Measurements from ENCODE around the gene CYB5R3.

The CYB5R3 gene

DNA sequence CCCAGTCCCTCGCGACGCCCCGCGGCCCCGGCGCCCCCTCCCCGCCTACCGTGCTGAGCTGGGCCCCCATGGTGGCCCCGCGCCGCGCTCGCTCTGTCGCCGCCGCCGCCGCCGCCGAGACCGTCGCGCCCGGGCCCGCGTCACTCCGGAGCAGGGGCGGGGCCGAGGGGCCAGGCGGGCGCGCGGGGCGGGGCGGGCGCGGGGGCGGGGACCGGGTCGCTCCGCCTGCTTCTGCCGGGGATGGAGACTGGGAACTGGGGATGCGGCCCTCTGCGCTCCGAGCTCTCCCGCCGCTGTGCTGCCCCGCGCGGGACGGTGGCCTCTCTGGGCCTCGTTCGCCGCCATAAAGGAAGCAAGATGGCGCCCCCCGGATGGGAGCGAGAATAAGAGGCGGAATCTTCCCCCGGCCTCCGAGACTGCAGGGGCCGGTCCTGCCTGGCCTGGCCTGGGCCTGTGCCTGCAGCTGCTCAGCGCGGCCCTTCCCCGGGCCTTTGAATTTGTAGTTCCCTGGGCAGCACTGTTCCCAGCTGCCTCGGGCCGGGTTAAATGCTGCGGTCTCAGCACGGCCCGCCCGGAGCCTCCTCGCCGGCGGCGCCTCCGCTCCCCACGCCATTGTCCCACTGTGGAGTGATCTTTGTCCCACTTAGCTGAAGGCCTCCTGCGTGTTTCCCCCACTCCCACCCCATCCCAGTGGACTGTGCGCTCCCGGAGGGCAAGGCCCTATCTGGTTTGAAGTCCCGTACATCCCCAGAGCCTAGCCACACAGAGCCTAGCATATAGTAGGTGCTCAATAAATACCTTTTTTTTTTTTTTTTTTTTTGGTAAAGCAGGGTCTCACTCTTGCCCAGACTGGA, at the start of gene CYB5R3:
CYB5R3 (minus strand) TSS at position 147 of the 854 bp plus-strand sequence; CDS start at position 70, 77 bp downstream.
- no peak for TF ChIP-seq CTCF (IDR thresholded peaks at IDR 0.05; ENCODE audit: unreplicated experiment in 3 of 3)

DNA sequence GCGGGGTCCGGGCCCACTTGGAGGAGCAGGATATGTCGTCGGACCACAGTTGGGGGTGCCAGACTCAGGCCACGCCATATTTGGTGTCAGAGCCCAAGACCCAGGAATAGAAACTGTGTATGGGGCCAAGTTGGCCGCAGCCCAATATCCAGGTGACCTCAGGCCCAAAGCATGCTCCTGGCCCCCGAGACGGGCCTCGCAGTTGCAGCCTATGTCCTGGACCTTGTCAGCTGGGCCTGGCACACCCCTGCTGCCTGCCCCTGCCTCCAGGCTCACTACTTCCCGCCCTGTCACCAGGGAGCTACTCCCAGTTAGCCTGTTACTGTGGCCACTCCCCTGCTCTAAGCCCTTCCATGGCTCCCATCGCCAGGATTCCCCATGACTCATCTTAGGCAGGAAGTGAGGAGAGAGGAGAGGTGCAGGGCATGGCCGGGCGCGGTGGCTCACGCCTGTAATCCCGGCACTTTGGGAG, 48.4 kb upstream of the CYB5R3 start:
- Mint-ChIP-seq H3K27ac (peak overlapping the region in 2 of 3 experiments; percentile 16 to 17), H3K4me1 (peaks cover 19% of the 10 kb centered on the region), H3K27me3 (ENCODE audit: low read depth) (peaks cover 8% of the 10 kb centered on the region), H3K36me3 (ENCODE audit: low read depth) (no peaks in the 10 kb centered on the region), H3K9me3 (no peaks in the 10 kb centered on the region), H3K4me3 (no peak overlapping the region)
- no peak for TF ChIP-seq CTCF (IDR thresholded peaks at IDR 0.05; ENCODE audit: unreplicated experiment in 3 of 3)

More for the DNA sequence above, at the start of gene CYB5R3:
- peak within 1 kb of the TSS; percentile 87 to 99 (median 96) for H3K27ac Mint-ChIP-seq
- peak within 1 kb of the TSS; percentile 87 to 99 (median 97) for H3K4me3 Mint-ChIP-seq
- H3K9me3 Mint-ChIP-seq, result no peaks in the 10 kb centered on the region
- peaks cover 2% of the 10 kb centered on the region for H3K27me3 Mint-ChIP-seq (ENCODE audit: low read depth)
- no peaks in the 10 kb centered on the region for H3K36me3 Mint-ChIP-seq (ENCODE audit: low read depth)
- H3K4me1 Mint-ChIP-seq, result peaks cover 36% of the 10 kb centered on the region

DNA sequence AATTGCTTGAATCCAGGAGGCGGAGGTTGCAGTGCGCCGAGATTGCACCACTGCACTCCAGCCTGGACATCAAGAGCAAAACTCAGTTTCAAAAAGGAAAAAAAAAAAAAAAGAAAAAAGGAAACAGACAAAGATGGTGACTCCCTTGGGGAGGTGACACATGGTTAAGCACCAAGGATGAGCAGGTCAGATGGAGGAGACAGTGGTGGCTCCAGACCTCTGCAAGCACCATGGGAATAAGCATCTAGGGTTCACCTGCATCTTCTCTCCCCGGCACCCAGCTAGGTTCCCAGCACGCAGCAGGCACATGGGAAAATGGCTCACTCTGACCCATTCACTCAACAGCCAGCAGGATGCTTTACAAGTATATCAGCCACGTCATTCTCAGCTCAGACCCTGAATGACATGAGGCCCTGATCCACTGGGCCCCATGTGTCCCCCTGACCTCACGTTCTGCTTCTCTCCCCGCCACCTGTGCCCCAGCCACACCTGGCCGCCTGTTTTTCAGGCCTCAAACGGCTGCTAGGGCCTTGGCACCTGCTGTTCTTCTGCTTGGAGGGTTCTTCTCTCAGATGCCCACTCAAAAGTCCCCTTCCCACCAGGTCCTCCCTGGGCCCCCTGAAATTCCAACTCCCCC, 47.3 kb upstream of the CYB5R3 start:
- H3K4me1 Mint-ChIP-seq, result peaks cover 19% of the 10 kb centered on the region
- no peaks in the 10 kb centered on the region for H3K9me3 Mint-ChIP-seq
- TF ChIP-seq CTCF (IDR thresholded peaks at IDR 0.05; ENCODE audit: unreplicated experiment in 3 of 3), result no peak
- no peak overlapping the region for H3K4me3 Mint-ChIP-seq
- peak overlapping the region in 1 of 3 experiments; percentile 17 for H3K27ac Mint-ChIP-seq
- H3K36me3 Mint-ChIP-seq (ENCODE audit: low read depth), result no peaks in the 10 kb centered on the region
- H3K27me3 Mint-ChIP-seq (ENCODE audit: low read depth), result peaks cover 5% of the 10 kb centered on the region

- Mint-ChIP-seq H3K4me1 (peaks cover 19% of the 10 kb centered on the region), H3K4me3 (no peak overlapping the region), H3K36me3 (ENCODE audit: low read depth) (no peaks in the 10 kb centered on the region), H3K9me3 (no peaks in the 10 kb centered on the region), H3K27ac (no peak overlapping the region), H3K27me3 (ENCODE audit: low read depth) (peaks cover 5% of the 10 kb centered on the region)
- TF ChIP-seq CTCF (IDR thresholded peaks at IDR 0.05; ENCODE audit: unreplicated experiment in 3 of 3), result no peak
Measured at GRCh38 chr22:42695294-42695693, 46.1 kb upstream of the CYB5R3 start.

- H3K27me3 Mint-ChIP-seq (ENCODE audit: low read depth), result peaks cover under 1% of the 10 kb centered on the region
- no peaks in the 10 kb centered on the region for H3K9me3 Mint-ChIP-seq
- H3K4me1 Mint-ChIP-seq, result peaks cover 14% of the 10 kb centered on the region
- TF ChIP-seq CTCF (IDR thresholded peaks at IDR 0.05; ENCODE audit: unreplicated experiment in 3 of 3), result no peak
- H3K4me3 Mint-ChIP-seq, result no peak overlapping the region
- H3K27ac Mint-ChIP-seq, result no peak overlapping the region
- no peaks in the 10 kb centered on the region for H3K36me3 Mint-ChIP-seq (ENCODE audit: low read depth)
Measured at GRCh38 chr22:42693763-42694683, 44.8 kb upstream of the CYB5R3 start.

Data from nephron (organoid).